H1 (cell line): Measurements from ENCODE around the gene CGREF1. TPM values are rescaled to one million over a fixed set of nuclear protein-coding genes. Genes with fewer than 3 reads are reported as not detected.

Source experiments
- CTCF ChIA-PET: fragments of 300-600 bp; sonication (Branson Sonifier 250); formaldehyde crosslinking; loops from one replicate; lab custom pipeline; 2021; ENCODE audit not compliant: partially characterized antibody; lab: Charles Lee
- POLR2A ChIA-PET: fragments of 300-600 bp; sonication (Branson Sonifier 250); formaldehyde crosslinking; loops from one replicate; lab custom pipeline; 2021; ENCODE audit warnings: inconsistent platforms; ENCODE audit not compliant: partially characterized antibody; lab: Charles Lee
- DNase-seq, 2 experiments: peaks; one replicate each; pipeline versions ENCODE4 v3.0.0 to v3.0.0-alpha.2; 2010 to 2022; ENCODE audit warnings: low spot score in 2 of 2, low read depth in 1 of 2, mixed read lengths in 1 of 2
- FAIRE-seq: peaks from 2 replicates; lab custom pipeline; 2011; peaks lifted over from hg19 to GRCh38; lab: Jason Lieb, UNC
- H2AFZ ChIP-seq: 2 replicates; pipeline ENCODE4 v1.8.1; 2012; ENCODE audit warnings: low read length, inconsistent platforms
- H2AK5ac ChIP-seq: 2 replicates; pipeline ENCODE4 v1.6.1; 2013; ENCODE audit warnings: low read depth, low read length
- H2BK120ac ChIP-seq: replicated peaks from 2 replicates; pipeline ENCODE3; 2013; ENCODE audit warnings: low read depth, low read length, inconsistent platforms
- H2BK12ac ChIP-seq: 2 replicates; pipeline ENCODE4 v1.6.1; 2013; ENCODE audit warnings: low read depth, low read length
- H2BK15ac ChIP-seq: 2 replicates; pipeline ENCODE4 v1.6.1; 2013; ENCODE audit warnings: low read length
- H2BK20ac ChIP-seq: 2 replicates; pipeline ENCODE4 v1.6.1; 2013; ENCODE audit warnings: low read length
- H2BK5ac ChIP-seq: 2 replicates; pipeline ENCODE4 v1.6.1; 2013; ENCODE audit warnings: low read depth, low read length
- H3K14ac ChIP-seq: 2 replicates; pipeline ENCODE4 v1.6.1; 2013; ENCODE audit warnings: inconsistent platforms; ENCODE audit not compliant: insufficient read length
- H3K18ac ChIP-seq: 2 replicates; pipeline ENCODE4 v1.6.1; 2013; ENCODE audit warnings: low read length; ENCODE audit errors: extremely low read depth
- H3K23ac ChIP-seq: 2 replicates; pipeline ENCODE4 v1.6.1; 2013; ENCODE audit warnings: inconsistent platforms; ENCODE audit not compliant: insufficient read length
- H3K23me2 ChIP-seq: 2 replicates; pipeline ENCODE4 v1.6.1; 2013; ENCODE audit warnings: low read depth, low read length
- H3K27ac ChIP-seq: 2 replicates; pipeline ENCODE4 v1.6.1; 2011; ENCODE audit warnings: low read depth, low read length, inconsistent platforms
- H3K27me3 ChIP-seq, 4 experiments: replicated peaks in 1 of 4; 1 replicate in 1 of 4; 2 replicates in 3 of 4; pipeline versions ENCODE4 v1.6.1 to v1.8.1; 2011 to 2013; ENCODE audit warnings: low read length in 3 of 4, mild to moderate bottlenecking in 3 of 4, inconsistent platforms in 2 of 4, mixed read lengths in 2 of 4, moderate library complexity in 1 of 4; ENCODE audit not compliant: control insufficient read depth in 3 of 4, insufficient read depth in 3 of 4; ENCODE audit errors: extremely low read depth in 1 of 4
- H3K36me3 ChIP-seq, 4 experiments: 2 replicates each; pipeline versions ENCODE4 v1.6.1 to v1.8.1; 2011 to 2013; ENCODE audit warnings: mild to moderate bottlenecking in 4 of 4, low read length in 3 of 4, moderate library complexity in 2 of 4, control low read depth in 1 of 4, inconsistent platforms in 1 of 4; ENCODE audit not compliant: insufficient read depth in 4 of 4, control insufficient read depth in 2 of 4
- H3K4ac ChIP-seq: replicated peaks from 2 replicates; pipeline ENCODE3; 2013; ENCODE audit warnings: low read length, low read depth, mixed read lengths, inconsistent platforms; ENCODE audit not compliant: insufficient read length
- H3K4me1 ChIP-seq, 4 experiments: replicated peaks in 1 of 4; 1 replicate in 1 of 4; 2 replicates in 3 of 4; pipeline versions ENCODE4 v1.6.1 to v1.8.1; 2011 to 2013; ENCODE audit warnings: low read length in 3 of 4, inconsistent platforms in 2 of 4, mixed read lengths in 1 of 4; ENCODE audit not compliant: insufficient read depth in 4 of 4, control insufficient read depth in 3 of 4
- H3K4me2 ChIP-seq, 2 experiments: 2 replicates each; pipeline versions ENCODE4 v1.6.1 to v1.8.1; 2011 to 2013; ENCODE audit warnings: low read depth in 2 of 2, low read length in 2 of 2, control low read depth in 1 of 2, inconsistent platforms in 1 of 2, mild to moderate bottlenecking in 1 of 2; ENCODE audit not compliant: insufficient read depth in 1 of 2
- H3K4me3 ChIP-seq, 4 experiments: fragments of 200-600, 300-600 bp in 1 of 4; sonication (generic), shearing (Covaris generic), sonication (Bioruptor Twin) in 1 of 4; 2 replicates each; pipeline versions ENCODE4 v1.5.1 to v1.8.1; 2011 to 2016; ENCODE audit warnings: low read length in 4 of 4, low read depth in 3 of 4, control low read depth in 2 of 4, inconsistent platforms in 2 of 4, mild to moderate bottlenecking in 2 of 4, mixed read lengths in 1 of 4, moderate library complexity in 1 of 4; ENCODE audit not compliant: insufficient read depth in 2 of 4; ENCODE audit errors: extremely low read depth in 1 of 4
- H3K56ac ChIP-seq: replicated peaks from 2 replicates; pipeline ENCODE3; 2013; ENCODE audit warnings: low read depth, mild to moderate bottlenecking, mixed read lengths, low read length, inconsistent platforms; ENCODE audit not compliant: insufficient read length
- H3K79me1 ChIP-seq: 2 replicates; pipeline ENCODE4 v1.6.1; 2013; ENCODE audit warnings: low read depth, low read length, control low read depth
- H3K79me2 ChIP-seq, 2 experiments: 2 replicates each; pipeline versions ENCODE4 v1.6.1 to v1.8.1; 2012 to 2013; ENCODE audit warnings: low read length in 2 of 2, mild to moderate bottlenecking in 2 of 2, inconsistent platforms in 1 of 2; ENCODE audit not compliant: insufficient read depth in 2 of 2, control insufficient read depth in 1 of 2
- H3K9ac ChIP-seq, 4 experiments: replicated peaks in 1 of 4; 1 replicate in 1 of 4; 2 replicates in 3 of 4; pipeline versions ENCODE4 v1.6.1 to v1.8.1; 2011 to 2013; ENCODE audit warnings: low read depth in 3 of 4, low read length in 3 of 4, control low read depth in 2 of 4, mild to moderate bottlenecking in 2 of 4, moderate library complexity in 2 of 4, inconsistent platforms in 1 of 4; ENCODE audit errors: extremely low read depth in 1 of 4
- H3K9me3 ChIP-seq, 2 experiments: 2 replicates each; pipeline versions ENCODE4 v1.6.1 to v1.8.1; 2012 to 2013; ENCODE audit warnings: mild to moderate bottlenecking in 2 of 2, moderate library complexity in 2 of 2, control low read depth in 1 of 2, inconsistent platforms in 1 of 2, low read depth in 1 of 2, low read length in 1 of 2, mixed read lengths in 1 of 2; ENCODE audit not compliant: insufficient read depth in 2 of 2
- H4K20me1 ChIP-seq, 2 experiments: replicated peaks in 1 of 2; 2 replicates each; pipeline versions ENCODE3 to v1.8.1; 2011 to 2013; ENCODE audit warnings: inconsistent platforms in 2 of 2, low read length in 2 of 2, mild to moderate bottlenecking in 1 of 2; ENCODE audit not compliant: insufficient read depth in 2 of 2, control insufficient read depth in 1 of 2
- H4K5ac ChIP-seq: 2 replicates; pipeline ENCODE4 v1.6.1; 2013; ENCODE audit warnings: low read length, low read depth, mixed read lengths, inconsistent platforms; ENCODE audit not compliant: insufficient read length
- H4K8ac ChIP-seq: 2 replicates; pipeline ENCODE4 v1.8.0; 2013; ENCODE audit warnings: mild to moderate bottlenecking, moderate library complexity, low read length, inconsistent platforms; ENCODE audit not compliant: insufficient read depth; ENCODE audit errors: extremely low read depth
- H4K91ac ChIP-seq: replicated peaks from 2 replicates; pipeline ENCODE3; 2013; ENCODE audit warnings: low read length, mixed read lengths, inconsistent platforms; ENCODE audit not compliant: insufficient read length
- CREB1 ChIP-seq: IDR thresholded peaks from 2 replicates; pipeline ENCODE4 v1.6.1; 2012; ENCODE audit warnings: inconsistent platforms
- HDAC6 ChIP-seq: IDR thresholded peaks from one replicate; pipeline ENCODE4 v1.7.1; 2012; ENCODE audit warnings: low read depth, mild to moderate bottlenecking, inconsistent platforms, low read length, moderate library complexity
- KDM5A ChIP-seq: fragments of 200-600 bp; IDR thresholded peaks from 2 replicates; pipeline ENCODE4 v1.7.1; 2012; ENCODE audit warnings: mild to moderate bottlenecking, low read length, inconsistent platforms, mixed read lengths
- RNF2 ChIP-seq: fragments of 200-900, 300-1000 bp; sonication (generic); IDR thresholded peaks from 2 replicates; pipeline ENCODE4 v1.7.1; 2016; ENCODE audit warnings: borderline replicate concordance, low read depth, mild to moderate bottlenecking, antibody characterized with exemption, low read length; ENCODE audit not compliant: poor library complexity, severe bottlenecking; ENCODE audit errors: missing control alignments
- RXRA ChIP-seq: IDR thresholded peaks from 2 replicates; pipeline ENCODE4 v1.6.1; 2011; ENCODE audit warnings: low read depth, mild to moderate bottlenecking, low read length, moderate library complexity; ENCODE audit not compliant: insufficient read depth
- SAP30 ChIP-seq: fragments of 300-600 bp; sonication (generic); IDR thresholded peaks from 2 replicates; pipeline ENCODE4 v1.7.1; 2012; ENCODE audit warnings: low read length, moderate library complexity, mild to moderate bottlenecking, inconsistent platforms; ENCODE audit not compliant: insufficient read depth, insufficient replicate concordance
- WGBS, 2 experiments: shearing (Covaris generic) in 1 of 2; methylation state at CpG; one replicate each; pipeline versions ENCODE4 v1.1.6 to v1.1.7; 2013 to 2015; ENCODE audit warnings: low lambda C conversion rate in 2 of 2, mixed read lengths in 2 of 2, inconsistent platforms in 1 of 2, low coverage in 1 of 2, missing lambda C conversion rate in 1 of 2; ENCODE audit not compliant: insufficient replicate concordance in 2 of 2, insufficient coverage in 1 of 2, insufficient read length in 1 of 2; ENCODE audit errors: extremely low coverage in 1 of 2, missing lambda C conversion rate in 1 of 2; 5-methylcytosine and 5-hydroxymethylcytosine counted together
- polyA plus RNA-seq, 7 experiments: library from polyadenylated mRNA; depleted of rRNA in 3 of 7; stranded (reverse) in 5 of 7; unstranded in 2 of 7; fragments of >200 nt in 5 of 7; fragments of 200-250 nt in 2 of 7; gene quantifications; 1 replicate in 5 of 7; 2 replicates in 1 of 7; 4 replicates in 1 of 7; pipeline versions ENCODE4 v1.2.1 to v1.2.3, GENCODE V29; 2011 to 2013; ENCODE audit warnings: missing spikeins in 2 of 7, mixed read lengths in 2 of 7
- total RNA-seq: library from RNA; stranded (reverse); fragmentation: NEBNext Ultra II Directional; extraction: Animal tissue kit (Norgen Biotek cat#: 25700); gene quantifications from 2 replicates; pipeline ENCODE4 v1.2.1, GENCODE V29; 2021
- TF ChIP-seq, protein P1 (sequence below): IDR thresholded peaks from 2 replicates; pipeline ENCODE4 v1.6.1; 2012; ENCODE audit warnings: low read length, inconsistent platforms

Gene CGREF1
- total and polyA plus RNA-seq, 2 of the 8 experiments (the other 6 are each of a cell fraction or from before 2014, with no cell fraction given), result 2.5 to 3.4 TPM

DNA sequence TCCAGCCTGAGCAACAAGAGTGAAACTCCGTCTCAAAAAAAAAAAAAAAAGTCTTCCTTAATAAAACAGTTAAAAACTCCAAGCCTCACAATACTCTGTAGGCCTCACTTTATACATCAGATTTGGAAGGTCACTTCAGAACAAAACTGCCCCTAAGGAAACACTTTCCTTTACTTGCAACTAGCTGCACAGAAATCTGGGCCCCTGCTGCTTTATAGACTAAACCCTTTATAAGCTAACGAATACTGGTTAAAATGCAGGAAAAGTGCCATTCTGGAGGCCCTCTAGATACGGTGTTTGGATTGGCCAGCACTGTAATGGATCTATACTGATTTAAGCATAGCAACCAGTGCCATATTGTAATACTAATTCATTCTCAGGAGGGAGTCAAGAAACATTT, 6.2 kb upstream of the CGREF1 start:
- H3K18ac ChIP-seq, result no peak overlapping the region

More for the DNA sequence above, 6.2 kb upstream of the CGREF1 start:
- WGBS, 2 experiments, result 94% methylated on average over 3 of the region's 3 CpGs; no CpG with 5 or more reads in 1 of the 2 experiments
- Histone ChIP-seq H4K5ac (no peak overlapping the region), H3K4me2 (no peak overlapping the region), H2BK20ac (no peak overlapping the region), H3K4ac (no peak overlapping the region), H4K91ac (no peak overlapping the region), H3K56ac (no peak overlapping the region), H2BK5ac (no peak overlapping the region), H2AK5ac (no peak overlapping the region), H3K4me3 (no peak overlapping the region), H3K9me3 (no peaks in the 10 kb centered on the region), H3K4me1 (peaks cover 0 to 9% (median 5%) of the 10 kb centered on the region in 4 experiments; a peak in 6 of 7 replicates), H2BK120ac (no peak overlapping the region), H2AFZ (no peak overlapping the region), H3K27me3 (peaks cover 2 to 35% (median 24%) of the 10 kb centered on the region in 4 experiments), H4K20me1 (no peaks in the 10 kb centered on the region), H3K14ac (no peak overlapping the region), H3K27ac (no peak overlapping the region), H2BK12ac (no peak overlapping the region), H4K8ac (no peak overlapping the region), H3K9ac (no peak overlapping the region), H2BK15ac (no peak overlapping the region), H3K79me2 (no peaks in the 10 kb centered on the region), H3K79me1 (no peaks in the 10 kb centered on the region), H3K23ac (no peak overlapping the region), H3K36me3 (peaks cover 0 to 4% (median 1%) of the 10 kb centered on the region in 4 experiments; a peak in 1 of 8 replicates), H3K23me2 (peaks cover 5% of the 10 kb centered on the region)
- DNase-seq, result no peak
- no peak for TF ChIP-seq SAP30
- no peak for TF ChIP-seq HDAC6
- TF ChIP-seq CREB1, result no peak
- no peak for TF ChIP-seq RXRA
- no peak for TF ChIP-seq RNF2
- TF ChIP-seq KDM5A, result no peak
- TF ChIP-seq, protein P1, sequence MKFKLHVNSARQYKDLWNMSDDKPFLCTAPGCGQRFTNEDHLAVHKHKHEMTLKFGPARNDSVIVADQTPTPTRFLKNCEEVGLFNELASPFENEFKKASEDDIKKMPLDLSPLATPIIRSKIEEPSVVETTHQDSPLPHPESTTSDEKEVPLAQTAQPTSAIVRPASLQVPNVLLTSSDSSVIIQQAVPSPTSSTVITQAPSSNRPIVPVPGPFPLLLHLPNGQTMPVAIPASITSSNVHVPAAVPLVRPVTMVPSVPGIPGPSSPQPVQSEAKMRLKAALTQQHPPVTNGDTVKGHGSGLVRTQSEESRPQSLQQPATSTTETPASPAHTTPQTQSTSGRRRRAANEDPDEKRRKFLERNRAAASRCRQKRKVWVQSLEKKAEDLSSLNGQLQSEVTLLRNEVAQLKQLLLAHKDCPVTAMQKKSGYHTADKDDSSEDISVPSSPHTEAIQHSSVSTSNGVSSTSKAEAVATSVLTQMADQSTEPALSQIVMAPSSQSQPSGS, result no peak
- ChIA-PET POLR2A (interaction anchor here (0.8 to 2.7 kb wide), 2 partner anchors 8 to 11 kb away, joined by 3 to 11 read pairs; no protein-coding TSS in a partner anchor), CTCF (interaction anchor here (0.9 to 3.8 kb wide), 13 partner anchors 9 to 177 kb away, joined by 3 to 38 read pairs (median 4); partner anchors contain the start of gene PREB)
- FAIRE-seq, result no peak
